ENCODE results near the gene SORT1.
A peak's percentile ranks its signal among the peaks of the same experiment; 100 is the strongest.

SORT1 gene

DNA sequence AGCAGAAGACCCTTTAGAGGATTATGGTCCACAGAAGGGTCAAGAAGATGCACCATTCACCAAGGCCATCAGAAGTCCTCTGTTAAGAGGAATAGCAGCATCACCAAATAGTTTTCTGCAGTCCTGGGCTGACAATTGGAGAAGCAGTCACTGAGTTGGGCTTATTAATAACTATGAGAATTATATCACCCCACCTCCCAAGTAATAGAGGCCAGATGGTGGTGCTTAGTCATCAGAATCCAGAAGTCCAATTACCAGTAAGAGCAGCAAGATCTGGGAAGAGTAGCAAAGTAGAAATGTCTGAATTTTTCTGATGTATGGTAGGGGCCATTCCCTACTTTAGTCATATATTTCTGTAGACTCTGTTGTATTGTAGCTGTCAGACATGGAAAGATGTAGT lies 34.6 kb upstream of the SORT1 start:
- no peaks in the 10 kb centered on the region for H3K27me3 ChIP-seq (ENCODE audit: low read depth, low read length)
- peaks cover 8% of the 10 kb centered on the region; the same call in 1 of the 2 replicates for H3K4me1 ChIP-seq (ENCODE audit: low read length)
- TF ChIP-seq, protein P1, sequence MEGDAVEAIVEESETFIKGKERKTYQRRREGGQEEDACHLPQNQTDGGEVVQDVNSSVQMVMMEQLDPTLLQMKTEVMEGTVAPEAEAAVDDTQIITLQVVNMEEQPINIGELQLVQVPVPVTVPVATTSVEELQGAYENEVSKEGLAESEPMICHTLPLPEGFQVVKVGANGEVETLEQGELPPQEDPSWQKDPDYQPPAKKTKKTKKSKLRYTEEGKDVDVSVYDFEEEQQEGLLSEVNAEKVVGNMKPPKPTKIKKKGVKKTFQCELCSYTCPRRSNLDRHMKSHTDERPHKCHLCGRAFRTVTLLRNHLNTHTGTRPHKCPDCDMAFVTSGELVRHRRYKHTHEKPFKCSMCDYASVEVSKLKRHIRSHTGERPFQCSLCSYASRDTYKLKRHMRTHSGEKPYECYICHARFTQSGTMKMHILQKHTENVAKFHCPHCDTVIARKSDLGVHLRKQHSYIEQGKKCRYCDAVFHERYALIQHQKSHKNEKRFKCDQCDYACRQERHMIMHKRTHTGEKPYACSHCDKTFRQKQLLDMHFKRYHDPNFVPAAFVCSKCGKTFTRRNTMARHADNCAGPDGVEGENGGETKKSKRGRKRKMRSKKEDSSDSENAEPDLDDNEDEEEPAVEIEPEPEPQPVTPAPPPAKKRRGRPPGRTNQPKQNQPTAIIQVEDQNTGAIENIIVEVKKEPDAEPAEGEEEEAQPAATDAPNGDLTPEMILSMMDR (IDR thresholded peaks at IDR 0.05; ENCODE audit: low read depth, low read length) = no peak
- TF ChIP-seq EZH2phosphoT487 (IDR thresholded peaks at IDR 0.05; ENCODE audit: low read depth) = no peak
- no peak overlapping the region for H3K4me3 ChIP-seq (ENCODE audit: low read length)
- no peak overlapping the region for H3K4me2 ChIP-seq (ENCODE audit: low read length)
- H4K20me1 ChIP-seq (ENCODE audit: insufficient read depth, low read length) = no peaks in the 10 kb centered on the region
- peaks cover 5% of the 10 kb centered on the region; the same call in 1 of the 2 replicates for H3K79me2 ChIP-seq (ENCODE audit: low read length)
- no peak overlapping the region for H3K27ac ChIP-seq (ENCODE audit: low read length)
- no peak overlapping the region for H3K9ac ChIP-seq (ENCODE audit: low read length)
- H3K36me3 ChIP-seq (replicated peaks; ENCODE audit: low read depth, low read length) = no peaks in the 10 kb centered on the region
- no peaks in the 10 kb centered on the region for H3K9me3 ChIP-seq (ENCODE audit: insufficient read depth, low read length)
- H2AFZ ChIP-seq (ENCODE audit: low read depth, low read length) = no peak overlapping the region

DNA sequence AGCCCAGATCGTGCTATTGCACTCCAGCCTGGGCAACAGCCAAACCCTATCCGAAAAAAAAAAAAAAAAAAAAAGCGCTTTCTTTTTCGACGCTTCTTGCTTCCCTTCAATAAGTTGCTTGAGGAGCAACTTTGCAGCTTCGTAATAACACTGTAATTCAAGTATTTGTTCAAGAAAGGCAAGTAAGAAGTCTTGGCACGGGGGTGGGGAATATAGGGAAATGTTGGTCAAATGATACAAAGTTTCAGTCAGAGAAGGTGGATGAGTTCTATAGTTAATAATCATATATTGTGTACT lies 29.4 kb upstream of the SORT1 start:
- Histone ChIP-seq H3K9ac (ENCODE audit: low read length) (peak overlapping the region; percentile 84), H3K9me3 (ENCODE audit: insufficient read depth, low read length) (no peaks in the 10 kb centered on the region), H2AFZ (ENCODE audit: low read depth, low read length) (no peak overlapping the region), H3K4me1 (ENCODE audit: low read length) (peaks cover 15% of the 10 kb centered on the region), H3K4me2 (ENCODE audit: low read length) (peak overlapping the region; percentile 83), H3K4me3 (ENCODE audit: low read length) (peak overlapping the region; percentile 89), H4K20me1 (ENCODE audit: insufficient read depth, low read length) (no peaks in the 10 kb centered on the region), H3K27me3 (ENCODE audit: low read depth, low read length) (no peaks in the 10 kb centered on the region), H3K79me2 (ENCODE audit: low read length) (peaks cover 54% of the 10 kb centered on the region), H3K36me3 (replicated peaks; ENCODE audit: low read depth, low read length) (peaks cover 9% of the 10 kb centered on the region), H3K27ac (ENCODE audit: low read length) (peak overlapping the region; percentile 72)
- TF ChIP-seq, protein P1 (IDR thresholded peaks at IDR 0.05; ENCODE audit: low read depth, low read length) = no peak
- TF ChIP-seq EZH2phosphoT487 (IDR thresholded peaks at IDR 0.05; ENCODE audit: low read depth) = no peak

DNA sequence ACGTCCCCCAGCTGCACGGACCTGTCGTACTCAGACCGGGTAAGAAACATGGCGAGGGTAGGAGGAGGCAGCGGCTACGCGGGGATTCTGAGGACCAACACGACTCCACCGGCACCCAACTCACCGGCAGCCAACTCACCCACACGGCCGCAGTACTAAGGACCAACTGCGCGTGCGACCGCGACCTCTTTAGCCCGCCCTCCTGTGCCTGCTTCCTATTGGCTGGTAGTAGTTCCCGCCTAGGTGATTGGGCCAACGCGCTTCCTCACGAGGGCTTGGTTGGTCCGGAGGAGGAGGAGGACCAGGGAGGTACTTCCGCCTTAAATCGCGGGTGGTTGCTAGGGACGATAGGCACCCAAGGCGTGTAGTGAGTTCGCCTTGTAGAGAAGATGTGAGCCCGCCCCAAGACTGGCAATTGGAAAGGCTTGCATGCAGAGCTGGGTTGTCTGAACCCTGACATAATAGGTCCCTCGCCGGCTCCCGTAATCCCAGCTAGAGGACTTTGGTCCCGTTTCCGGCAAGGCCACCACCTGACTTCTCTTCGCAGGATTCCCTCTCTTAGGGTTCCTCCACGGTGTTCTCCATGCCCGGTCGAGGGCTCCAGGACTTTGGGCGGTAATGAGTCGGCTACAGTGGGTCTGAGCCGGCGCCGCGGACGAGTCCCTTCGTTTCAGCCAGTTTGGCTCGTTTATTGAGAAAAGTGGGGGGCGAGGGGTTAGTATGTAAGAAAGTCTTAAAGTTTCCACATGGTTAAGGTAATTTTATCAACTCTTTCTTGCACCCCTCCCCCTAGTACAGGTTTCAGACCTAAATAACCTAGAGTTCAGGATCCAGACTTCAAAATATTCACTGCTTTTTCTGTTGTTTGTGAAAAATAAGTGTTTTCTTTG lies 28.8 kb upstream of the SORT1 start, which contains the start of gene PSMA5:
PSMA5 (minus strand) TSS at position 168 of the 890 bp plus-strand sequence; CDS start at position 50, 118 bp downstream.
- H3K36me3 ChIP-seq (replicated peaks; ENCODE audit: low read depth, low read length) = peaks cover 9% of the 10 kb centered on the region
- peaks cover 60% of the 10 kb centered on the region for H3K79me2 ChIP-seq (ENCODE audit: low read length)
- H2AFZ ChIP-seq (ENCODE audit: low read depth, low read length) = no peak within 1 kb of the TSS

More for the DNA sequence above, 28.8 kb upstream of the SORT1 start, which contains the start of gene PSMA5:
- Histone ChIP-seq H3K9ac (ENCODE audit: low read length) (peak within 1 kb of the TSS; percentile 84), H3K27me3 (ENCODE audit: low read depth, low read length) (no peaks in the 10 kb centered on the region), H3K27ac (ENCODE audit: low read length) (peak within 1 kb of the TSS; percentile 72), H3K4me3 (ENCODE audit: low read length) (peak within 1 kb of the TSS; percentile 89), H3K4me2 (ENCODE audit: low read length) (peak within 1 kb of the TSS; percentile 83), H3K9me3 (ENCODE audit: insufficient read depth, low read length) (no peaks in the 10 kb centered on the region), H4K20me1 (ENCODE audit: insufficient read depth, low read length) (no peaks in the 10 kb centered on the region), H3K4me1 (ENCODE audit: low read length) (peaks cover 15% of the 10 kb centered on the region)
- no peak for TF ChIP-seq EZH2phosphoT487 (IDR thresholded peaks at IDR 0.05; ENCODE audit: low read depth)
- TF ChIP-seq, protein P1 (IDR thresholded peaks at IDR 0.05; ENCODE audit: low read depth, low read length) = no peak
